A673 (cell line): ENCODE measurements around the gene CFAP46. TPM values are rescaled to one million over a fixed set of nuclear protein-coding genes. Genes with fewer than 3 reads are reported as not detected.

ENCODE experiments used
- BruUV-seq: library from RNA; stranded (reverse); fragments of 400-500 nt; replicated peaks from 2 replicates; lab custom pipeline; 2021; lab: Mats Ljungman, UMichigan
- CTCF ChIA-PET: fragments of 300-600 bp; sonication (Branson Sonifier 250); formaldehyde crosslinking; loops from one replicate; lab custom pipeline; 2022; ENCODE audit warnings: antibody characterized with exemption; lab: Charles Lee
- POLR2A ChIA-PET: fragments of 300-600 bp; sonication (Branson Sonifier 250); formaldehyde crosslinking; loops from one replicate; lab custom pipeline; 2022; ENCODE audit warnings: antibody characterized with exemption; ENCODE audit not compliant: low non-redundant PET; lab: Charles Lee
- DNase-seq: peaks from one replicate; pipeline ENCODE4 v3.0.0-alpha.2; 2015; ENCODE audit warnings: low spot score
- H3K27ac ChIP-seq: fragments of 200-600 bp; sonication (generic); 2 replicates; pipeline ENCODE4 v1.5.1; 2016; ENCODE audit warnings: mixed run types, low read depth, mild to moderate bottlenecking, mixed read lengths, antibody characterized with exemption, low read length; ENCODE audit not compliant: poor library complexity, severe bottlenecking
- H3K27me3 ChIP-seq: fragments of 200-600 bp; sonication (generic); replicated peaks from 2 replicates; pipeline ENCODE4 v1.6.1; 2017; ENCODE audit warnings: mixed run types, low read depth, mild to moderate bottlenecking, mixed read lengths, antibody characterized with exemption, low read length; ENCODE audit not compliant: insufficient read depth, poor library complexity
- H3K36me3 ChIP-seq: fragments of 200-600 bp; sonication (generic); 2 replicates; pipeline ENCODE4 v1.6.1; 2016; ENCODE audit warnings: mixed run types, mild to moderate bottlenecking, mixed read lengths, antibody characterized with exemption, low read length; ENCODE audit not compliant: insufficient read depth, poor library complexity, severe bottlenecking
- H3K4me1 ChIP-seq: fragments of 200-600 bp; sonication (generic); 2 replicates; pipeline ENCODE4 v1.6.1; 2017; ENCODE audit warnings: mixed run types, mild to moderate bottlenecking, mixed read lengths, antibody characterized with exemption, low read length; ENCODE audit not compliant: insufficient read depth, poor library complexity, severe bottlenecking
- H3K4me3 ChIP-seq: fragments of 200-600 bp; sonication (generic); 2 replicates; pipeline ENCODE4 v1.5.1; 2016; ENCODE audit warnings: low read depth, mixed run types, mild to moderate bottlenecking, mixed read lengths, low read length; ENCODE audit not compliant: poor library complexity, severe bottlenecking
- H3K9me3 ChIP-seq: fragments of 200-600 bp; sonication (generic); 2 replicates; pipeline ENCODE4 v1.6.1; 2016; ENCODE audit warnings: mixed run types, low read depth, mild to moderate bottlenecking, mixed read lengths, antibody characterized with exemption, low read length; ENCODE audit not compliant: poor library complexity, severe bottlenecking
- CTCF ChIP-seq: fragments of 300-800, 200-600 bp; sonication (generic); conservative IDR thresholded peaks from 2 replicates; pipeline ENCODE4 v1.5.1; 2017; ENCODE audit warnings: low read depth, mild to moderate bottlenecking, antibody characterized with exemption, low read length, moderate library complexity, mixed read lengths
- EZH2 ChIP-seq: fragments of 200-600 bp; sonication (generic); IDR thresholded peaks from 2 replicates; pipeline ENCODE4 v1.6.1; 2017; ENCODE audit warnings: borderline replicate concordance, low read depth, mild to moderate bottlenecking, mixed read lengths, antibody characterized with exemption, low read length; ENCODE audit not compliant: poor library complexity, severe bottlenecking
- intact Hi-C: fragments of 100-400 bp; cut with micrococcal nuclease; formaldehyde crosslinking; loops from one replicate; pipeline ENCODE4 v1.10.0; 2022; ENCODE audit not compliant: unreplicated experiment
- total RNA-seq: library from RNA; stranded (reverse); gene quantifications from 2 replicates; pipeline ENCODE4 v1.2.3, GENCODE V29; 2021

CFAP46 gene
- total RNA-seq, 1 experiment from 2014 or later, result 1.9 TPM

DNA sequence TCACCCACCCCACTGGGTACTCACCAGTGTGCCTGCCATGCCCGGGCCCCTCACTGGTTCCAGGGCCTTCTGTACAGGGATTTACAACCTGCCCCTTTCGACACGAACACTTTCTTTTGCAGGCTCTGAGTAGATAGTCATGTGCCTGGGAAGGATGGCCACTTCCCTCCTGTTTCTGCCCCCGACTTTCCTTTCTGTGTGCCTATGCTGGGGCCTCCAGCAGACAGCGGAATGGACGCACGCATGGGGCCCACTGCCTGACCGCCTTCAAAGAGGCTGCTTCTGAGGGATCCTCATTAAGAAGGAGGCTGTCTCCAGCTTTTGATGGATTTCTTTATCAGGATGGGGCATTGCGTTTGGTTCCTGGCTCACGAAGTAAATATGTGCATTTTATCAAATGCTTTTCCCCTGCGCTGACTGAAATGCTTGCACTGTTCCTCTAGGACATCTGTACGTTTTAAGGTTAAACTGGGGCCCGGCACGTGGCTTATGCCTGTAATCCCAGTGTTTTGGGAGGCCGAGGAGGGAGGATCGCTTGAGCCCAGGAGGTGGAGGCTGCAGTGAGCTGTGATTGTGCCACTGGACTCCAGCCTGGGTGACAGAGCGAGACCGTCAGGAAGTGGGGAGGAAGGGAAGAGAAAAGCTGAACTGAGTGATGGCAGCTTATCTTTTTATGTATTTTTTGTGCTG, 127.1 kb downstream of the CFAP46 start:
- H3K27ac ChIP-seq, result no peak overlapping the region
- peaks cover 49% of the 10 kb centered on the region for H3K27me3 ChIP-seq
- no peaks in the 10 kb centered on the region for H3K36me3 ChIP-seq
- DNase-seq, result no peak
- H3K9me3 ChIP-seq, result no peaks in the 10 kb centered on the region
- CTCF ChIA-PET, result no interaction called here
- BruUV-seq, result no TSS peak
- H3K4me1 ChIP-seq, result no peaks in the 10 kb centered on the region
- POLR2A ChIA-PET, result no interaction called here
- H3K4me3 ChIP-seq, result no peak overlapping the region
- intact Hi-C loops, result no loop called here
- TF ChIP-seq CTCF, result no peak
- no peak for TF ChIP-seq EZH2

GRCh38 chr10:132814469-132814856, 127.9 kb downstream of the CFAP46 start:
- POLR2A ChIA-PET, result no interaction called here
- no peak overlapping the region for H3K27ac ChIP-seq
- H3K9me3 ChIP-seq, result no peaks in the 10 kb centered on the region
- H3K4me1 ChIP-seq, result no peaks in the 10 kb centered on the region
- no TSS peak for BruUV-seq
- no peak for DNase-seq
- peaks cover 58% of the 10 kb centered on the region for H3K27me3 ChIP-seq
- TF ChIP-seq EZH2, result no peak
- TF ChIP-seq CTCF, result no peak
- no peaks in the 10 kb centered on the region for H3K36me3 ChIP-seq
- CTCF ChIA-PET, result no interaction called here
- no peak overlapping the region for H3K4me3 ChIP-seq
- intact Hi-C loops, result no loop called here

- ChIA-PET POLR2A (no interaction called here), CTCF (no interaction called here)
- DNase-seq, result no peak
- H3K4me1 ChIP-seq, result no peaks in the 10 kb centered on the region
- no TSS peak for BruUV-seq
- no peaks in the 10 kb centered on the region for H3K9me3 ChIP-seq
- peaks cover 61% of the 10 kb centered on the region for H3K27me3 ChIP-seq
- no peak overlapping the region for H3K4me3 ChIP-seq
- TF ChIP-seq CTCF, result no peak
- TF ChIP-seq EZH2, result no peak
- intact Hi-C loops, result no loop called here
- no peak overlapping the region for H3K27ac ChIP-seq
- H3K36me3 ChIP-seq, result no peaks in the 10 kb centered on the region
Measured at GRCh38 chr10:132813560-132814468, 128.6 kb downstream of the CFAP46 start.
